ENCODE measurements around the gene FOXK1. TPM values are rescaled to one million over a fixed set of nuclear protein-coding genes. Genes with fewer than 3 reads are reported as not detected.
A peak's percentile ranks its signal among the peaks of the same experiment; 100 is the strongest.

The FOXK1 gene
- total and polyA plus RNA-seq, 7 donors: 1.8 to 47.1 (median 17.1) TPM

DNA sequence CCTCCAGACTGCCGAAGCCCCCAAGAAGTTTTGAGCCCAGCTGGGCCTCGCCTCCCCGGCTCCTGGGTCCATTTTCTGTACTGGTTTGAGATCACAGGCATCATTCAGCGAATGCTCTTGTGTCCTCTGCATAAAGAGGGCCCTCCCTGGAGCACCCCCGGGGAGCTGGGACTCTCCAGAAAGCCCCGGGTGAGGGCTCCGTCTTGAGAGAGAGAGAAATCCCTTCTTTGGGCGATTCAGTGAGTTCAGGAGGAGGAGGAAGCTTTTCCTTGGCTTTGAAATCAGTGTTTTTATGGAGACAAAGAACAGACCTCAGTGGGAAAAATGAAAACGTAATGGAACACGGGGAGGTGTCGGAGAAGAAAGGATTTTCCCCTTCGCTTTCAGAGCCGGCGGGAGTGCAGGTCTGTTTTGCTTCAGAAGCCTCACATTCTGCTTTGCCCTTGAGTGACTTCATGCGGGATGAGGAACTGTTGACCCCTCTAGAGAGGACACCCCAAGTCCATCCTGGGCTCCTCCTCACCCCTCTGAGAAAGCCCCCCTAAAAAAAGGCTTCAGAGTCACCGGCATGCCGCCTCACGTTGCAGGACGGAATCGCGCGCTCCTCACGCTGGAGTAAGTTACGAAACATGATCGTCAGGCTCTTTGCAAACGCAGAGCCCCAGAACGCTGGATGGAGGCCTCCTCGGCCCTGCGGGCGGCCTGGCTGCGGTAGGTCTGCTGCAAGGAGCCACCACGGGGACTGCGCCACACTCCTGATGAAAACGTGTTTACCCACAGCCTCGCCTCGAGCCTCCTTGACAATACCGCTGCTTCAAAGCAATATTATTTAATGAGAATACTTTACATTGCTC, 84.8 kb downstream of the FOXK1 start:
- H3K36me3 ChIP-seq: peaks cover 23 to 32% (median 26%) of the 10 kb centered on the region in 4 donors
- intact Hi-C loops (cut with DNase I): loop anchor here (1.0 to 5.0 kb wide), 2 partner anchors 20 to 125 kb away; no protein-coding TSS in a partner anchor
- H3K4me1 ChIP-seq: peaks cover 0 to 72% (median 60%) of the 10 kb centered on the region in 4 donors
- no peaks in the 10 kb centered on the region for H3K9me3 ChIP-seq
- H3K27me3 ChIP-seq: no peaks in the 10 kb centered on the region
- 85 to 88% methylated on average over 37 of the region's 37 CpGs for WGBS, 2 donors
- H3K27ac ChIP-seq: peak overlapping the region; percentile 82 to 99 (median 96)
- peak overlapping the region; percentile 26 to 53 (median 49) for H3K4me3 ChIP-seq
- DNase-seq: peak; percentile 95
- TF ChIP-seq EP300 (IDR thresholded peaks at IDR 0.05): peak; percentile 53 to 91 (median 74)
- TF ChIP-seq, protein P1, sequence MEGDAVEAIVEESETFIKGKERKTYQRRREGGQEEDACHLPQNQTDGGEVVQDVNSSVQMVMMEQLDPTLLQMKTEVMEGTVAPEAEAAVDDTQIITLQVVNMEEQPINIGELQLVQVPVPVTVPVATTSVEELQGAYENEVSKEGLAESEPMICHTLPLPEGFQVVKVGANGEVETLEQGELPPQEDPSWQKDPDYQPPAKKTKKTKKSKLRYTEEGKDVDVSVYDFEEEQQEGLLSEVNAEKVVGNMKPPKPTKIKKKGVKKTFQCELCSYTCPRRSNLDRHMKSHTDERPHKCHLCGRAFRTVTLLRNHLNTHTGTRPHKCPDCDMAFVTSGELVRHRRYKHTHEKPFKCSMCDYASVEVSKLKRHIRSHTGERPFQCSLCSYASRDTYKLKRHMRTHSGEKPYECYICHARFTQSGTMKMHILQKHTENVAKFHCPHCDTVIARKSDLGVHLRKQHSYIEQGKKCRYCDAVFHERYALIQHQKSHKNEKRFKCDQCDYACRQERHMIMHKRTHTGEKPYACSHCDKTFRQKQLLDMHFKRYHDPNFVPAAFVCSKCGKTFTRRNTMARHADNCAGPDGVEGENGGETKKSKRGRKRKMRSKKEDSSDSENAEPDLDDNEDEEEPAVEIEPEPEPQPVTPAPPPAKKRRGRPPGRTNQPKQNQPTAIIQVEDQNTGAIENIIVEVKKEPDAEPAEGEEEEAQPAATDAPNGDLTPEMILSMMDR (IDR thresholded peaks at IDR 0.05): no peak
- peak; percentile 66 to 86 (median 84) for TF ChIP-seq POLR2AphosphoS5 (IDR thresholded peaks at IDR 0.05)
- peak; percentile 45 to 66 for TF ChIP-seq POLR2A (IDR thresholded peaks at IDR 0.05)

DNA sequence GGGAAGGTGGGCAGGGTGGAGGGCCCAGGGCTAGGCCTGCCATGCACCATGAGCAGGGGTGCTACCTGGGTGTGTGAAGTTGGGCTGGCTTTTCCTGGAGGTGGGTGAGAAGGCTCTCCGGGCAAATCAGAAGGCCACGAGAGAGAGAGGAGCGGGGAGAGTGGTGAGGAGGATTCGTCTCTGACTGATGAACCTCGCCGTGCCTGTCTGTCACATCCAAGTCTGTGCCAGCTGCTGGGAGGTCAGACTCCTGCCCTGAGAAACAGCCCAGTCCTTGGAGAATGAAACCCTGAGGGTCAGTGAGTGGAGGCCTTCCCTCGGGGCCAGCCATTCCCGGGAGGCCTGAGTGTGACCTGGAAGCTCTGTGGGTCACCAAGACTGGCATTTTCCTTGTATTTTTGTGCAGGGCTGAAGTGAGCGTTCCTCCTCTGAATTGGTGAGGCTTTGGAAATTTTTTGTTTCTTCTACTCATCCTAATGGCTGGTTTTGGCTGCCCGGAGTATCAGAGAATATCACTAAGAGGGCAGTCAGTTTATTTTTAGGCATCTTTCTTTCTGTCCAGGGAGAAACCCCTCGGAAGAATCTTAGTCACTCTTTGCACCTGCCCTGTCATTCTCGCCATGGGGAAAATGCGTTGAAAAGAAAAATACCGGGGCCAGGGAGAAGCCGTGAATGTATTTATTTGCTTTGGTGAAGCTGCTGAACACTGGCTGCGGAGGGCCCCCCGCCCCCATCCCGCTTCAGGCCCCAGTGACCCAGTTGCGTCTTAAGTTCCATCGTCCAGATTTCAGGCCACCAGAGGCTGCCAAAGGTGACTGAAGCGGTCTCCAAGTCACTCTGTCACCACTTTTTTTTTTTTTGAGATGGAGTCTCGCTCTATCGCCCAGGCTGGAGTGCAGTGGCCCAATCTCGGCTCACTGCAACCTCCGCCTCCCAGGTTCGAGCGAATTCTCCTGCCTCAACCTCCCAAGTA, 86.8 kb downstream of the FOXK1 start:
- H3K4me1 ChIP-seq: peaks cover 0 to 71% (median 65%) of the 10 kb centered on the region in 4 donors
- 90 to 94% methylated on average over 27 of the region's 27 CpGs for WGBS, 2 donors
- intact Hi-C loops (cut with DNase I): loop anchor here (5.0 kb wide), 1 partner anchor 127 kb away; no protein-coding TSS in a partner anchor
- DNase-seq: no peak
- no peaks in the 10 kb centered on the region for H3K9me3 ChIP-seq
- peak overlapping the region; percentile 26 to 53 (median 46) for H3K4me3 ChIP-seq
- H3K36me3 ChIP-seq: peaks cover 3 to 16% (median 7%) of the 10 kb centered on the region in 4 donors
- H3K27me3 ChIP-seq: no peaks in the 10 kb centered on the region
- TF ChIP-seq POLR2AphosphoS5 (IDR thresholded peaks at IDR 0.05): peak in 1 of 4 donors; percentile 36
- TF ChIP-seq, protein P1 (IDR thresholded peaks at IDR 0.05): no peak
- H3K27ac ChIP-seq: peak overlapping the region; percentile 82 to 99 (median 96)

DNA sequence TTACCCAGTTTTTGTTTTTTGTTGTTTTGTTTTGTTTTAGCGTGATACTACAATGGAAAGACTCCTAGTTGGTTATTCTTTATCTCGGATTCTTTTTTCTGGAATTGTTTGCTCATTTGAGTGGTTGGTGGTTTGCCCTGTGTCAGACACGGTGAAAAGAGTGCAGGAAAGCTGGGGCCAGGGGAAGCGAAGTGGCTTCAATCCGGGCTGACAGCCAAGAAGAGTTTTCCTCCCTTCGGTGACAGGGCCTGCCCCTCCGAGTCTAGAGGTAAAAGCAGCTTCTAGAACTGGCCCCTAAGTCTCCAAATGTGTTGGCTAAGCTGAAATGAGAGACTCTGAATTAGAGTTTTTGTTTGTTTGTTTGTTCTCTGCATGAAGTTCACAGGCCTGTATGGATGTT, 87.7 kb downstream of the FOXK1 start:
- intact Hi-C loops (cut with DNase I): loop anchor here (5.0 kb wide), 1 partner anchor 127 kb away; no protein-coding TSS in a partner anchor
- no peak for DNase-seq
- peak overlapping the region; percentile 26 to 53 (median 46) for H3K4me3 ChIP-seq
- H3K4me1 ChIP-seq: peaks cover 0 to 71% (median 65%) of the 10 kb centered on the region in 4 donors
- H3K9me3 ChIP-seq: no peaks in the 10 kb centered on the region
- no peak for TF ChIP-seq POLR2A (IDR thresholded peaks at IDR 0.05)
- TF ChIP-seq, protein P1 (IDR thresholded peaks at IDR 0.05): no peak
- no peak for TF ChIP-seq POLR2AphosphoS5 (IDR thresholded peaks at IDR 0.05)
- no peak for TF ChIP-seq EP300 (IDR thresholded peaks at IDR 0.05)
- H3K36me3 ChIP-seq: peaks cover 0 to 8% (median 4%) of the 10 kb centered on the region in 4 donors
- no peaks in the 10 kb centered on the region for H3K27me3 ChIP-seq
- WGBS, 2 donors: 44 to 71% methylated on average over 7 of the region's 7 CpGs
- H3K27ac ChIP-seq: peak overlapping the region; percentile 82 to 99 (median 96)

DNA sequence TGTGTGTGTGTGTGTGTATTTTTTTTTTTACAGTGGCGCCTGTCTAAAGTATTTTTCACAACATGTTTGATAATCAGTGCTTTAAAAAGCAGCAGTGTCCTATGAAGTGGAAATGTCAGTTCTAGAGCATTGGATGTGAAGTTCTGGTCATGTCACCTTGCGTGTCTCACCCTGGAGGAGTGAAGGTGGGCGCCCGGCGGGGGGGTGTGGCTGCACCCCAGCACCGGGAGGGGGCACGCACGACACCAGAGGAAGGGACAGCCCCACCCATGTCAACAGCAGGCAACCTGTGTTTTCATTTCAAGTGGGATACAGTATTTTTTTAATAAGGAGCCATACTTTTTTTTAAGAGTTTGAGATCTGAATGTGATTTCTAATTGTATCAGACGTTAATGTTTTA, 88.8 kb downstream of the FOXK1 start:
- Histone ChIP-seq H3K9me3 (no peaks in the 10 kb centered on the region), H3K27me3 (no peaks in the 10 kb centered on the region), H3K4me3 (peak overlapping the region in 1 of 4 donors; percentile 51), H3K27ac (peak overlapping the region in 3 of 4 donors; percentile 95 to 99 (median 96)), H3K4me1 (peaks cover 0 to 60% (median 55%) of the 10 kb centered on the region in 4 donors), H3K36me3 (peaks cover 0 to 8% (median 3%) of the 10 kb centered on the region in 4 donors)
- TF ChIP-seq POLR2AphosphoS5 (IDR thresholded peaks at IDR 0.05): no peak
- TF ChIP-seq, protein P1 (IDR thresholded peaks at IDR 0.05): no peak
- no peak for TF ChIP-seq EP300 (IDR thresholded peaks at IDR 0.05)
- TF ChIP-seq POLR2A (IDR thresholded peaks at IDR 0.05): no peak
- no peak for DNase-seq
- 70 to 86% methylated on average over 9 of the region's 9 CpGs for WGBS, 2 donors
- intact Hi-C loops (cut with DNase I): no loop called here

All from sigmoid colon (tissue), 7 donors.